ENCODE measurements around the gene ARMCX5. TPM values are rescaled to one million over a fixed set of nuclear protein-coding genes. Genes with fewer than 3 reads are reported as not detected.

Gene ARMCX5
- 9.6 and 13.6 TPM in 2 replicates for total RNA-seq (2014; rRNA removed; shearing (Covaris generic))

GRCh38 chrX:102599084-102599950 is at the start of gene ARMCX5:
ARMCX5 (plus strand) TSS chrX:102599515; CDS start chrX:102602142, 2,627 bp downstream.

DNA sequence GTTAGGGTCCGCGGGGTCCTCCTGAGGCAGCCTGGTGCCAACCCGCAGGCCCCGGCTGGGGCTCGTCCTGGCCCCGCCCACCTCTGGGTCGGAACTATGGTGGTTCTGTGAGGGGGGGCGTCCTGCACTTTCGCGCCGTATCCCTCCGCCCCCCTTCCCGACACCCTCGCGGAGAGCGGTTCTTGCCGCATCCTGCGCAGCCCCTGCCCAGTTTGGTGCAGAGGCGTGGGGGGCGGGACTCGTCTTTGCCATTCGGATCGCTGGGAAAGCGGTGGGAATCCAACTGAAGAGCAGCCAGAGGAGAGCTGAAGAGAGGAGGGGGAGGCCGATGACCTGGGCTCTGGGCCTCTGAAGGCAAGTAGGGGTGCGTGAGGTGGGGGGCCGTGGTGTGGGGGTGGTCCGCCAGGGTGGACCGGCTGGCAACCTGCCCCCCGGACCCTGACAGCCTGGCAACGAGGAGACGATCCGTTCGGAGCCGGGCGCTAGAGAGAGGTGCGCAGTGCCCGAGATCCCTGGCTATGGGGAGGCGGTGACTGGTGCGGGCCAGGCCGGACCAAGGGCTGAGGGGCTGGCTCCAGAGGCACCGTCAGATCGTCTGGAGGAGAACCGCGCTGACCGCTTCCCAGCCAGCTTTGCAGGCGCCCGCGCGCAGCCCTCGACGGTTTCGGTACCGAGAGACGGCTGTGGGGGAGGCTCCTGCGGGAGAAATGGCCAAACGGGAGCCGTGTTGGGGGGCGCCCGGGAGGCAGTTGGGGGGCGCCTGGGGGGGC is 52.1 kb downstream of the ARMCX5 start, which contains the start of gene GPRASP1:
GPRASP1 (plus strand) TSS at position 242 of the 770 bp plus-strand sequence. CDS start 2,431 bp downstream, outside the sequence.

Other genes with a start within 250 kb of the ARMCX5 start
- gene NXF2B, start 159.5 kb upstream of the ARMCX5 start, total RNA-seq (2014; rRNA removed; shearing (Covaris generic)) = 3.4 TPM in 1 of 2 replicates, not detected in the other
- not detected in 2 replicates for gene TCP11X2, start 127.7 kb upstream of the ARMCX5 start, total RNA-seq (2014; rRNA removed; shearing (Covaris generic))
- gene TMSB15A, start 82.8 kb upstream of the ARMCX5 start, total RNA-seq (2014; rRNA removed; shearing (Covaris generic)) = 0.68 and 1.4 TPM in 2 replicates
- 0.11 and 0.61 TPM in 2 replicates for gene GPRASP1, start 52.0 kb downstream of the ARMCX5 start, total RNA-seq (2014; rRNA removed; shearing (Covaris generic))
- gene GPRASP2, start 112.9 kb downstream of the ARMCX5 start, total RNA-seq (2014; rRNA removed; shearing (Covaris generic)) = 2.8 and 3.5 TPM in 2 replicates
- 0.19 and 0.23 TPM in 2 replicates for gene GPRASP3, start 121.2 kb downstream of the ARMCX5 start, total RNA-seq (2014; rRNA removed; shearing (Covaris generic))